HS-5 (cell line): ENCODE data around the gene GAS2L1.

Source experiments
- DNase-seq: peaks from one replicate; pipeline ENCODE4 v3.0.0-alpha.2; 2012; ENCODE audit warnings: low read depth

GAS2L1 gene

GRCh38 chr22:29309332-29310064 lies 3.0 kb downstream of the GAS2L1 start:
- no peak for DNase-seq

GRCh38 chr22:29310065-29310862 lies 3.8 kb downstream of the GAS2L1 start:
- DNase-seq: no peak

GRCh38 chr22:29310863-29311339 lies 4.5 kb downstream of the GAS2L1 start:
- peak; percentile 81 for DNase-seq

- no peak for DNase-seq
These were observed 5.2 kb downstream of the GAS2L1 start for GRCh38 chr22:29311464-29312217.

- no peak for DNase-seq
These were observed 6.0 kb downstream of the GAS2L1 start for GRCh38 chr22:29312218-29313125.

- DNase-seq: no peak
These were observed 6.7 kb downstream of the GAS2L1 start for GRCh38 chr22:29313126-29313575.

- no peak for DNase-seq
These were observed 7.4 kb downstream of the GAS2L1 start for GRCh38 chr22:29313576-29314466.

- no peak for DNase-seq
These were observed 8.3 kb downstream of the GAS2L1 start for GRCh38 chr22:29314537-29315285.

- DNase-seq: no peak
These were observed 9.1 kb downstream of the GAS2L1 start, which contains the start of gene RASL10A for GRCh38 chr22:29315286-29316140. Gene RASL10A (minus strand): TSS chr22:29315697. CDS start chr22:29315246, 451 bp downstream.

GRCh38 chr22:29316141-29316828 lies 9.8 kb downstream of the GAS2L1 start:
- DNase-seq: no peak

- DNase-seq: no peak
These were observed 11.5 kb downstream of the GAS2L1 start for GRCh38 chr22:29317827-29318454.

- no peak for DNase-seq
These were observed 12.6 kb downstream of the GAS2L1 start for GRCh38 chr22:29319072-29319471.

GRCh38 chr22:29320546-29320945 lies 14.1 kb downstream of the GAS2L1 start:
- no peak for DNase-seq

GRCh38 chr22:29323641-29324040 lies 17.2 kb downstream of the GAS2L1 start:
- no peak for DNase-seq

GRCh38 chr22:29325356-29325755 lies 18.9 kb downstream of the GAS2L1 start:
- no peak for DNase-seq

- DNase-seq: no peak
These were observed 19.4 kb downstream of the GAS2L1 start for GRCh38 chr22:29325785-29326315.

- no peak for DNase-seq
These were observed 20.0 kb downstream of the GAS2L1 start for GRCh38 chr22:29326481-29326880.
